ENCODE data around the gene CLEC2A. TPM values are rescaled to one million over a fixed set of nuclear protein-coding genes. Genes with fewer than 3 reads are reported as not detected.
"Not testable (repeated sequence)": the region's sequence is repeated elsewhere in the genome, so short reads cannot be mapped to it uniquely, and the experiment has no call there.

The CLEC2A gene
- polyA plus RNA-seq (2013, experiment 1 of 2), result not detected
- polyA plus RNA-seq (2013, experiment 2 of 2), result not detected

GRCh38 chr12:9932270-9932669 lies at the start of gene CLEC2A:
Gene CLEC2A, minus strand, starts transcription at chr12:9932370. Its CDS starts 41 bp downstream, at chr12:9932329.
- Histone ChIP-seq H3K9ac (ENCODE audit: low read depth, low read length) (no peak within 1 kb of the TSS), H3K27me3 (ENCODE audit: insufficient read depth, low read length) (no peaks in the 10 kb centered on the region), H3K4me3 (ENCODE audit: low read length) (no peak within 1 kb of the TSS), H3K4me1 (ENCODE audit: insufficient read depth, low read length) (no peaks in the 10 kb centered on the region), H3K36me3 (ENCODE audit: insufficient read depth, low read length) (no peaks in the 10 kb centered on the region), H3K27ac (ENCODE audit: low read depth, low read length) (no peak within 1 kb of the TSS), H3K9me3 (ENCODE audit: insufficient read depth, low read depth, low read length) (no peaks in the 10 kb centered on the region)
- WGBS, result 97% methylated on average over 6 of the region's 6 CpGs

GRCh38 chr12:9980126-9980525 lies 48.0 kb upstream of the CLEC2A start:
- H3K4me1 ChIP-seq (ENCODE audit: insufficient read depth, low read length), result peaks cover 4% of the 10 kb centered on the region; the same call in 1 of the 2 replicates
- no peaks in the 10 kb centered on the region for H3K36me3 ChIP-seq (ENCODE audit: insufficient read depth, low read length)
- no peak overlapping the region for H3K27ac ChIP-seq (ENCODE audit: low read depth, low read length)
- H3K4me3 ChIP-seq (ENCODE audit: low read length), result no peak overlapping the region
- H3K9ac ChIP-seq (ENCODE audit: low read depth, low read length), result no peak overlapping the region
- 87% methylated on average over 3 of the region's 3 CpGs for WGBS
- no peaks in the 10 kb centered on the region for H3K27me3 ChIP-seq (ENCODE audit: insufficient read depth, low read length)
- H3K9me3 ChIP-seq (ENCODE audit: insufficient read depth, low read depth, low read length), result peaks cover 12% of the 10 kb centered on the region

GRCh38 chr12:9977916-9978315 lies 45.7 kb upstream of the CLEC2A start:
- Histone ChIP-seq H3K4me1 (ENCODE audit: insufficient read depth, low read length) (peaks cover 4% of the 10 kb centered on the region; the same call in 1 of the 2 replicates), H3K27me3 (ENCODE audit: insufficient read depth, low read length) (no peaks in the 10 kb centered on the region), H3K4me3 (ENCODE audit: low read length) (no peak overlapping the region), H3K27ac (ENCODE audit: low read depth, low read length) (no peak overlapping the region), H3K9ac (ENCODE audit: low read depth, low read length) (no peak overlapping the region), H3K9me3 (ENCODE audit: insufficient read depth, low read depth, low read length) (peaks cover 15% of the 10 kb centered on the region), H3K36me3 (ENCODE audit: insufficient read depth, low read length) (no peaks in the 10 kb centered on the region)

GRCh38 chr12:9976626-9977025 lies 44.5 kb upstream of the CLEC2A start:
- not testable (repeated sequence) for H3K9ac ChIP-seq (ENCODE audit: low read depth, low read length); H3K4me1 ChIP-seq (ENCODE audit: insufficient read depth, low read length); H3K36me3 ChIP-seq (ENCODE audit: insufficient read depth, low read length); H3K27me3 ChIP-seq (ENCODE audit: insufficient read depth, low read length); H3K27ac ChIP-seq (ENCODE audit: low read depth, low read length); H3K4me3 ChIP-seq (ENCODE audit: low read length)
- peaks cover 15% of the 10 kb centered on the region for H3K9me3 ChIP-seq (ENCODE audit: insufficient read depth, low read depth, low read length)
- 71% methylated on average over 5 of the region's 5 CpGs for WGBS

GRCh38 chr12:9975614-9976013 lies 43.4 kb upstream of the CLEC2A start:
- no peak overlapping the region for H3K27ac ChIP-seq (ENCODE audit: low read depth, low read length)
- no peaks in the 10 kb centered on the region for H3K36me3 ChIP-seq (ENCODE audit: insufficient read depth, low read length)
- no peak overlapping the region for H3K4me3 ChIP-seq (ENCODE audit: low read length)
- H3K9ac ChIP-seq (ENCODE audit: low read depth, low read length), result no peak overlapping the region
- H3K9me3 ChIP-seq (ENCODE audit: insufficient read depth, low read depth, low read length), result peaks cover 15% of the 10 kb centered on the region
- H3K27me3 ChIP-seq (ENCODE audit: insufficient read depth, low read length), result no peaks in the 10 kb centered on the region
- peaks cover 4% of the 10 kb centered on the region; the same call in 1 of the 2 replicates for H3K4me1 ChIP-seq (ENCODE audit: insufficient read depth, low read length)
- WGBS, result 93% methylated on average over 2 of the region's 2 CpGs

GRCh38 chr12:9974731-9975130 lies 42.6 kb upstream of the CLEC2A start:
- H3K4me3 ChIP-seq (ENCODE audit: low read length); H3K4me1 ChIP-seq (ENCODE audit: insufficient read depth, low read length); H3K27ac ChIP-seq (ENCODE audit: low read depth, low read length); H3K9ac ChIP-seq (ENCODE audit: low read depth, low read length); H3K27me3 ChIP-seq (ENCODE audit: insufficient read depth, low read length); H3K36me3 ChIP-seq (ENCODE audit: insufficient read depth, low read length): not testable (repeated sequence)
- WGBS, result 96% methylated on average over 2 of the region's 2 CpGs
- peaks cover 15% of the 10 kb centered on the region for H3K9me3 ChIP-seq (ENCODE audit: insufficient read depth, low read depth, low read length)

- Histone ChIP-seq H3K27me3 (ENCODE audit: insufficient read depth, low read length) (no peaks in the 10 kb centered on the region), H3K36me3 (ENCODE audit: insufficient read depth, low read length) (no peaks in the 10 kb centered on the region), H3K9me3 (ENCODE audit: insufficient read depth, low read depth, low read length) (peaks cover 15% of the 10 kb centered on the region), H3K9ac (ENCODE audit: low read depth, low read length) (no peak overlapping the region), H3K4me3 (ENCODE audit: low read length) (no peak overlapping the region), H3K27ac (ENCODE audit: low read depth, low read length) (no peak overlapping the region), H3K4me1 (ENCODE audit: insufficient read depth, low read length) (peaks cover 4% of the 10 kb centered on the region; the same call in 1 of the 2 replicates)
- WGBS, result 93% methylated on average over 1 of the region's 1 CpG
Measured at GRCh38 chr12:9973949-9974348, 41.8 kb upstream of the CLEC2A start.

GRCh38 chr12:9971181-9971580 lies 39.0 kb upstream of the CLEC2A start, which contains the start of gene CLEC12A:
Gene CLEC12A, plus strand, starts transcription at chr12:9971409. Its CDS starts 188 bp downstream, at chr12:9971597.
- H3K36me3 ChIP-seq (ENCODE audit: insufficient read depth, low read length), result no peaks in the 10 kb centered on the region
- peaks cover 14% of the 10 kb centered on the region for H3K9me3 ChIP-seq (ENCODE audit: insufficient read depth, low read depth, low read length)
- H3K4me3 ChIP-seq (ENCODE audit: low read length), result no peak within 1 kb of the TSS
- H3K9ac ChIP-seq (ENCODE audit: low read depth, low read length), result no peak within 1 kb of the TSS
- H3K4me1 ChIP-seq (ENCODE audit: insufficient read depth, low read length), result peaks cover 4% of the 10 kb centered on the region; the same call in 1 of the 2 replicates
- 93% methylated on average over 1 of the region's 1 CpG for WGBS
- H3K27me3 ChIP-seq (ENCODE audit: insufficient read depth, low read length), result no peaks in the 10 kb centered on the region
- no peak within 1 kb of the TSS for H3K27ac ChIP-seq (ENCODE audit: low read depth, low read length)

- Histone ChIP-seq H3K4me1 (ENCODE audit: insufficient read depth, low read length) (peaks cover 4% of the 10 kb centered on the region; the same call in 1 of the 2 replicates), H3K27me3 (ENCODE audit: insufficient read depth, low read length) (no peaks in the 10 kb centered on the region), H3K36me3 (ENCODE audit: insufficient read depth, low read length) (no peaks in the 10 kb centered on the region), H3K27ac (ENCODE audit: low read depth, low read length) (no peak overlapping the region), H3K9ac (ENCODE audit: low read depth, low read length) (no peak overlapping the region), H3K4me3 (ENCODE audit: low read length) (no peak overlapping the region), H3K9me3 (ENCODE audit: insufficient read depth, low read depth, low read length) (no peaks in the 10 kb centered on the region)
- 100% methylated on average over 1 of the region's 2 CpGs for WGBS
Measured at GRCh38 chr12:9969673-9970072, 37.5 kb upstream of the CLEC2A start.

- 90% methylated on average over 2 of the region's 3 CpGs for WGBS
- no peaks in the 10 kb centered on the region for H3K36me3 ChIP-seq (ENCODE audit: insufficient read depth, low read length)
- H3K27ac ChIP-seq (ENCODE audit: low read depth, low read length), result no peak overlapping the region
Measured at GRCh38 chr12:9961901-9962300, 29.7 kb upstream of the CLEC2A start.

GRCh38 chr12:9961106-9961505 lies 28.9 kb upstream of the CLEC2A start:
- Histone ChIP-seq H3K4me1 (ENCODE audit: insufficient read depth, low read length) (0 out of 2 replicates have a peak, but pooled peaks cover 7% of the 10 kb centered on the region), H3K27me3 (ENCODE audit: insufficient read depth, low read length) (no peaks in the 10 kb centered on the region), H3K36me3 (ENCODE audit: insufficient read depth, low read length) (no peaks in the 10 kb centered on the region), H3K9me3 (ENCODE audit: insufficient read depth, low read depth, low read length) (no peaks in the 10 kb centered on the region), H3K4me3 (ENCODE audit: low read length) (no peak overlapping the region), H3K27ac (ENCODE audit: low read depth, low read length) (no peak overlapping the region), H3K9ac (ENCODE audit: low read depth, low read length) (no peak overlapping the region)
- 88% methylated on average over 3 of the region's 3 CpGs for WGBS

More at GRCh38 chr12:9961901-9962300, 29.7 kb upstream of the CLEC2A start:
- H3K9ac ChIP-seq (ENCODE audit: low read depth, low read length), result no peak overlapping the region
- H3K9me3 ChIP-seq (ENCODE audit: insufficient read depth, low read depth, low read length), result no peaks in the 10 kb centered on the region
- 0 out of 2 replicates have a peak, but pooled peaks cover 7% of the 10 kb centered on the region for H3K4me1 ChIP-seq (ENCODE audit: insufficient read depth, low read length)
- H3K4me3 ChIP-seq (ENCODE audit: low read length), result no peak overlapping the region
- H3K27me3 ChIP-seq (ENCODE audit: insufficient read depth, low read length), result no peaks in the 10 kb centered on the region

GRCh38 chr12:9960590-9960989 lies 28.4 kb upstream of the CLEC2A start:
- Histone ChIP-seq H3K9ac (ENCODE audit: low read depth, low read length) (no peak overlapping the region), H3K27ac (ENCODE audit: low read depth, low read length) (no peak overlapping the region), H3K4me3 (ENCODE audit: low read length) (no peak overlapping the region), H3K9me3 (ENCODE audit: insufficient read depth, low read depth, low read length) (no peaks in the 10 kb centered on the region), H3K36me3 (ENCODE audit: insufficient read depth, low read length) (no peaks in the 10 kb centered on the region), H3K27me3 (ENCODE audit: insufficient read depth, low read length) (no peaks in the 10 kb centered on the region), H3K4me1 (ENCODE audit: insufficient read depth, low read length) (0 out of 2 replicates have a peak, but pooled peaks cover 7% of the 10 kb centered on the region)
- 94% methylated on average over 5 of the region's 5 CpGs for WGBS

All from HUES64 (cell line).